ENCODE data around the gene CEP41. TPM values are rescaled to one million over a fixed set of nuclear protein-coding genes. Genes with fewer than 3 reads are reported as not detected.

The CEP41 gene
- total and polyA plus RNA-seq, 2 experiments from 2014 or later, result 17.4 to 25.0 TPM

GRCh38 chr7:130385600-130386066 is 55.2 kb downstream of the CEP41 start (continued):
- TF ChIP-seq ZNF462 (CRISPR knock-in tag; IDR thresholded peaks at IDR 0.05), result no peak
- no peak for TF ChIP-seq ETS1 (IDR thresholded peaks at IDR 0.05)
- no peak for TF ChIP-seq NANOG (IDR thresholded peaks at IDR 0.05; ENCODE audit: borderline replicate concordance)
- no peak for TF ChIP-seq JUNB (IDR thresholded peaks at IDR 0.05; ENCODE audit: unreplicated experiment)

- no peak overlapping the region for H3K27ac Mint-ChIP-seq
- H3K9me2 ChIP-seq (ENCODE audit: insufficient read depth), result peaks cover 6% of the 10 kb centered on the region; the same call in 1 of the 2 replicates
- peaks cover 4% of the 10 kb centered on the region for H3K9me3 Mint-ChIP-seq
- TF ChIP-seq ZNF331 (CRISPR knock-in tag; IDR thresholded peaks at IDR 0.05; ENCODE audit: low read depth) (no peak), JUNB (IDR thresholded peaks at IDR 0.05; ENCODE audit: unreplicated experiment) (no peak), EZH2 (IDR thresholded peaks at IDR 0.05; ENCODE audit: low read depth, unreplicated experiment) (no peak), STAT1 (IDR thresholded peaks at IDR 0.05; ENCODE audit: unreplicated experiment) (no peak), EZH2phosphoT487 (IDR thresholded peaks at IDR 0.05; ENCODE audit: unreplicated experiment) (no peak)
Measured at GRCh38 chr7:130384841-130385599, 55.8 kb downstream of the CEP41 start.

More at GRCh38 chr7:130384841-130385599, 55.8 kb downstream of the CEP41 start:
- Mint-ChIP-seq H3K27me3 (ENCODE audit: insufficient read depth, low read depth, poor library complexity) (peaks cover 7% of the 10 kb centered on the region), H3K4me3 (no peak overlapping the region), H3K4me1 (peaks cover 4% of the 10 kb centered on the region; the same call in 2 of the 3 replicates), H3K36me3 (ENCODE audit: low read depth) (peaks cover 3% of the 10 kb centered on the region; the same call in 2 of the 3 replicates)
- Histone ChIP-seq H3K36me3 (ENCODE audit: insufficient read depth) (no peaks in the 10 kb centered on the region), H3K27me3 (ENCODE audit: insufficient read depth) (no peaks in the 10 kb centered on the region), H2AFZ (no peak overlapping the region), H3K4me1 (ENCODE audit: insufficient read depth) (no peaks in the 10 kb centered on the region), H3K4me3 (no peak overlapping the region), H4K20me1 (replicated peaks; ENCODE audit: insufficient read depth) (no peaks in the 10 kb centered on the region), H3K79me2 (replicated peaks; ENCODE audit: insufficient read depth) (no peaks in the 10 kb centered on the region), H3K4me2 (no peak overlapping the region), H3F3A (replicated peaks; ENCODE audit: low read depth) (no peaks in the 10 kb centered on the region), H3K27ac (ENCODE audit: low read depth) (no peak overlapping the region)
- no peak for DNase-seq (ENCODE audit: low spot score)
- ATAC-seq, result no peak

All from GM23338 (cell line).